ENCODE data around the gene NPM3. TPM values are rescaled to one million over a fixed set of nuclear protein-coding genes. Genes with fewer than 3 reads are reported as not detected.

The NPM3 gene
- total RNA-seq, 4 donors from 2014 or later = 25.0 to 31.1 (median 27.7) TPM

DNA sequence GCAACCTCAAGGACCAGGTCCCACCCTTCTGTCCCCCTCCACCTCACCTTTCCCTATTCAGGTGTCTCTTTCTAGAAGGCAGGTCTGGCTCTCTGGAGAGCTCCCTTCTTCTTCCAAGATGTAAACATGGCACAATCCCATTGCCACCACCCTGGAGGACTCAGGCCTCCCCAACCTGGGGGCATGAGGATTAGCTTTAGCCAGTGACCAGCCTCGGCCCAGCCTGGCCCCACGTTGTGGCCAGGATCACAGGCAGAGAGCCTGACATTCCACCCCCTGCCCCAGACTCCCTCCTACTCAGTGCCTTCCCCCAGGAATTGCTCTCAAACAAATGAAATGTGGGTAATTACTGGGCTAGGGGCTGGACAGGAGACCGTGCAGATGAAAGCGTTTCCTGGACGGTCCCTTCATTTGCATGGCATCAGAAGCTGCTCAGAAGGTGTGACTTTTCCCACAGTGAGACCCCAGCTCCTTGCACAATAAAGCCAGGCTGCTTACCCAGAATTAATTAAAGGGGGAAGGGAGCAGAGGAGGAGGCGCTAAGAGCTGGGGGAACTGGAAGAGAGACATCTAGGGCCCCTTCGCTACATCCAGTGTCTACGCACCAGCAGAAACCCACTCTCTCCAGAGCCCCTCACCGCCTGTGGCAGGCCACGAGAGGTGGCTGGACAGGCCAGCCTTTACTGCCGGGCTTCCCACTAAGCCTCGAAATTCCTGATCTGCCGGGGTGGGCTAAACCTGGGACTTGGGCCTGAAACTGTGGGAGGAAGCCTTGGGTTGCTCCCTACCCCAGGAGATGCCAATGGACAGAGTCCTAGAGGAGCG, 15.1 kb downstream of the NPM3 start:
- TF ChIP-seq, protein P1, sequence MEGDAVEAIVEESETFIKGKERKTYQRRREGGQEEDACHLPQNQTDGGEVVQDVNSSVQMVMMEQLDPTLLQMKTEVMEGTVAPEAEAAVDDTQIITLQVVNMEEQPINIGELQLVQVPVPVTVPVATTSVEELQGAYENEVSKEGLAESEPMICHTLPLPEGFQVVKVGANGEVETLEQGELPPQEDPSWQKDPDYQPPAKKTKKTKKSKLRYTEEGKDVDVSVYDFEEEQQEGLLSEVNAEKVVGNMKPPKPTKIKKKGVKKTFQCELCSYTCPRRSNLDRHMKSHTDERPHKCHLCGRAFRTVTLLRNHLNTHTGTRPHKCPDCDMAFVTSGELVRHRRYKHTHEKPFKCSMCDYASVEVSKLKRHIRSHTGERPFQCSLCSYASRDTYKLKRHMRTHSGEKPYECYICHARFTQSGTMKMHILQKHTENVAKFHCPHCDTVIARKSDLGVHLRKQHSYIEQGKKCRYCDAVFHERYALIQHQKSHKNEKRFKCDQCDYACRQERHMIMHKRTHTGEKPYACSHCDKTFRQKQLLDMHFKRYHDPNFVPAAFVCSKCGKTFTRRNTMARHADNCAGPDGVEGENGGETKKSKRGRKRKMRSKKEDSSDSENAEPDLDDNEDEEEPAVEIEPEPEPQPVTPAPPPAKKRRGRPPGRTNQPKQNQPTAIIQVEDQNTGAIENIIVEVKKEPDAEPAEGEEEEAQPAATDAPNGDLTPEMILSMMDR (IDR thresholded peaks at IDR 0.05) = no peak
- ATAC-seq (ENCODE audit: low FRiP score) (no peak), DNase-seq (ENCODE audit: low spot score) (no peak)

DNA sequence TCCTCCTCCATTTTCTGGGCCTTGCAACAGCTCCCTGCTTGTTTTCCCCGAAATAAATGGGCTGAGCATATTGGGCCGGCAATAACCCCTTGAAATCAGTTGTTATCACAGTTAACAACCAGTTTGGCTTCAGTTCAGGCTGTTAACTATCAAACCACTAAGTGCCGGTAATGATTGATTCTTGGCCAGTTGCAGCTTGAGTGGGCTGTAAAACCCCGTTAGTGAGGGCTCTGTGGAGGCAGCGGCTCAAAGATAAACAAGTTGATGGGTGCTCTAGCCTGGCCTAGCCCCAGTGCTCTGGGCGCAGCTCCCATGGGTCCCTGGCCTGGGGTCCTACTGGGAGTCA, 15.7 kb downstream of the NPM3 start:
- ATAC-seq (ENCODE audit: low FRiP score) (no peak), DNase-seq (ENCODE audit: low spot score) (no peak)
- TF ChIP-seq, protein P1 (IDR thresholded peaks at IDR 0.05) = no peak

DNA sequence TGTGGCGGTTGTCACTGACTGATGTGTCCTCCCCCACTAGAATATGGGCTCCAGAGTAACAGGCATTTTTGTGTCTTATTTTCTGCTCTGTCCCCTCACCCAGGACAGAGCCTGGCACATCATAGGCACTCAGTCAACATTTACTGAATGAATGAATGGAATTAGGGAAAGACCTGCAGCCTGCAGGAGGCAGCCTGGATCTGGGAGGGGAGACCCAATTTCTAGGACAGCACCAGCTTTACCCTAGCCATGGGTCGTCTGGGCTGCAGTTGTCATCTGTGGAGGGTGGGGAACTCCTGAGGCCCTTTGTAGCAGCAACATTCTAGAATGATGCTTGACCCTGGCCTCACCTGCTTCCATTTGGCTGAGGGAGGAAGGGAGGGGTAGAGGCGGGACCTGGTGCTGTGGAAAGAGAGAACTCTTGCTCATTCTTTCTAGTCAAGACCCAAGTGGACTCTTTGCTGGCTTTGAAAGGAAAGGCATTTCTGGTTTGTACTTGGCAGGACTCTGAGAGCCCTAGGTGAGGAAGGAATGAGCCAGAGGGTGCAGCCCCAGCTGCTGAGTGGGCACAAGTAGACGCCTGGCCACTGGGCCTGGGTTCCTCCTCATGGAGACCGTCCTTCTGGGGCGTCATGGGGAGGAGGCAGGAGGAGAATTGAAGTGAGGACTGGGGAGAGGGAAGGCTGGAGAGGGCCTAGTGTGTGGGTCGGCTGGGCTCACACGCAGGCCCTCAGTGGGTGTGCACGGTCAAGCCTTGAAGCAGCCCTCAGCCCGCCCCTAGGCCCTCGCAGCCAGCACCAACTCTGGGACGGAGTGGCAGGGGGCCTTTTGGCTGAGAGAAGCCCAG, 16.3 kb downstream of the NPM3 start:
- TF ChIP-seq, protein P1 (IDR thresholded peaks at IDR 0.05) = no peak
- DNase-seq (ENCODE audit: low spot score) = no peak
- ATAC-seq (ENCODE audit: low FRiP score) = no peak

DNA sequence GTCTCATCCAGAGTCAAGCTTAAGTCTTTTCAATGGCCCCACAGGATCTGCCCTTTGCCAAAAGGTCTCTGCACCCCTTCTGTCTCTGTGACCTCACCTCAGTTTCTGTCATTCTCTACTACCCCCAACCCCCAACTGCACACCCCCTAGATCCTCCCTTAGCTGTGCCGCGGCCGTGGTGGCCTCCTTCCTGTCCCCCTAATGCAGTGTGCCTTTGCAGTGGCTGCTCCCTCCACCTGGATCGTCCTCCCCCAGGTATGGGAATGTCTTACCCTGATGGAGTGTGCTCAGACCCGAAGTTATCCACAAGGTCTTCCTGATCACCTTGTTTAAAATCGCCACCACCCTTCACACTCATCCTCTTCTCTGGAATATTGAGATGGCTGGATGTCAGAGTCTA, 16.9 kb downstream of the NPM3 start:
- TF ChIP-seq, protein P1 (IDR thresholded peaks at IDR 0.05) = no peak
- no peak for DNase-seq (ENCODE audit: low spot score)
- no peak for ATAC-seq (ENCODE audit: low FRiP score)

DNA sequence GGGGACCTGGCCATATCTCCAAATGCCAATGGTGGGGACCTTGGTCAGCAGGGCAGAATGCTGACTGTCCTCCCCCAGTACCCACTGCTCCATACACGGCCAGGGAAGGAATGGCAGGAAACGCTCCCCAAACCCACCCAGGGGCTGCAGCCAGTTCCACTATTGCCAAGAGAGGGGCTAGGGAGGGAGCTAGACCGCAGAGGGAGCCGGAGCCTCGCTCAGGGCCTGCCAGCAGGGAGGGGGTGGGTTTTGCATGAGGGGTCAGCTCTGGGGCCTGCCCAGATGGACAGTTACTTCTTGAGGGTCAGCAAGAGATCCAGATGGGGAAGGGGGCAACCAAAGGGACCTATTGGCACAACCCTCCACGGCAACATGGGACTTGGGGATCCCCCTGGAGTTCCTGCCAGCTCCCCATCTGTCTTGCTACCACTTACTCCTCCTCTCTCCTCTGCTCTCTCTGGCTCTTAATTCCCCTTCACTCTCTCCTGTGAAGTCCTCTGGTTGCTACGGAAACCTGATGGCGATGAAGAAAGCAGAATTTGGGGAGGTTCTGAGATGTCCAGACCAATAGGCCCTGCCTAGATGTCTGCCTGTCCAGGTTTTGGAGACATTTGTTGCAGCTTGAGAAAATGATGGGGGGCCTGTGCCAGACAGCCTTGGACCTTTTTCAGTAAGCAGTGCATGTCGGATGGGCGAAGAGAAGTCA, 20.0 kb downstream of the NPM3 start:
- ATAC-seq (ENCODE audit: low FRiP score) (no peak), DNase-seq (ENCODE audit: low spot score) (no peak)
- TF ChIP-seq, protein P1 (IDR thresholded peaks at IDR 0.05) = no peak

DNA sequence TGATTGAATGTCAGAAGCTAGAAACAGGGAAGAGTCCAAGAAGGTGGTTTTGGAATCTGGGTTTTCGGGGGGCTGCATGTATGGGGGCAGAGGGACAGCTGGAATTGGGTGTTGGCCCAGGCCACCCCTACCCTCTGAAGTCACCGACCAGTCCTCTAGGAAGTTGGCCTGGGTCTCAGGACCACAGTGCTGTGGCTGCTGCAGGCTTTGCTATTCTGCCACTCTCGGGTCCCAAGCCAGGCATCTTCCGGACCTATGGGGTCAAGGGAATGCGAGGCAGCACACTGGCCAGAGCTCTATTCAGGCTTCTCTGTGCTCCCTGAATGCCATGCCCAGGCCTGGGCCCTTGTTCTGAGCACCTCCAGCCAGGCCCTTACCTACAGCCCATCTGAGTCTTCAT, 20.5 kb downstream of the NPM3 start:
- DNase-seq (ENCODE audit: low spot score) (no peak), ATAC-seq (ENCODE audit: low FRiP score) (no peak)
- TF ChIP-seq, protein P1 (IDR thresholded peaks at IDR 0.05) = no peak

All from omental fat pad (tissue), 4 donors.